ENCODE measurements around the gene SPACDR. TPM values are rescaled to one million over a fixed set of nuclear protein-coding genes. Genes with fewer than 3 reads are reported as not detected.

SPACDR gene
- total and polyA plus RNA-seq, 9 of the 15 experiments (the other 6 are each of a cell fraction or from before 2014, with no cell fraction given): 0.07 to 0.55 (median 0.14) TPM; not detected in 1

- TF ChIP-seq GABPB2 (CRISPR knock-in tag; conservative IDR thresholded peaks at IDR 0.05): no peak; the same call in 1 of the 2 replicates
- peak in 1 of 2 experiments; percentile 78; a peak in 2 of 4 replicates for TF ChIP-seq ZMIZ1 (IDR thresholded peaks at IDR 0.05; ENCODE audit: low read depth in 2 of 2, low read length in 2 of 2)
- peak; percentile 46; the same call in 1 of the 2 replicates for TF ChIP-seq FOXP1 (CRISPR knock-in tag; IDR thresholded peaks at IDR 0.05)
- TF ChIP-seq MYC (IDR thresholded peaks at IDR 0.05; ENCODE audit: low read depth, low read length): peak; percentile 96
- TF ChIP-seq MYC (CRISPR knock-in tag; IDR thresholded peaks at IDR 0.05; ENCODE audit: borderline replicate concordance, low read depth): no peak
- no peak for TF ChIP-seq ZKSCAN8 (CRISPR knock-in tag; IDR thresholded peaks at IDR 0.05)
- TF ChIP-seq GABPA (tag; conservative IDR thresholded peaks at IDR 0.05; ENCODE audit: low read depth): no peak
- TF ChIP-seq HEY1 (CRISPR knock-in tag; IDR thresholded peaks at IDR 0.05; ENCODE audit: borderline replicate concordance): peak; percentile 88; the same call in 1 of the 2 replicates
- peak; percentile 90 for TF ChIP-seq MGA (IDR thresholded peaks at IDR 0.05)
- TF ChIP-seq EGR1 (conservative IDR thresholded peaks at IDR 0.05): peak; percentile 87
Measured at GRCh38 chr7:100428967-100429636, 35.0 kb downstream of the SPACDR start (continued).

Measured in K562 (cell line).